IPS DF 19.7 (cell line): ENCODE measurements around the gene MARK1.

Source experiments
- DNase-seq: peaks from one replicate; pipeline ENCODE4 v3.0.0-alpha.2; 2013; ENCODE audit warnings: low read depth, low spot score

The MARK1 gene

DNA sequence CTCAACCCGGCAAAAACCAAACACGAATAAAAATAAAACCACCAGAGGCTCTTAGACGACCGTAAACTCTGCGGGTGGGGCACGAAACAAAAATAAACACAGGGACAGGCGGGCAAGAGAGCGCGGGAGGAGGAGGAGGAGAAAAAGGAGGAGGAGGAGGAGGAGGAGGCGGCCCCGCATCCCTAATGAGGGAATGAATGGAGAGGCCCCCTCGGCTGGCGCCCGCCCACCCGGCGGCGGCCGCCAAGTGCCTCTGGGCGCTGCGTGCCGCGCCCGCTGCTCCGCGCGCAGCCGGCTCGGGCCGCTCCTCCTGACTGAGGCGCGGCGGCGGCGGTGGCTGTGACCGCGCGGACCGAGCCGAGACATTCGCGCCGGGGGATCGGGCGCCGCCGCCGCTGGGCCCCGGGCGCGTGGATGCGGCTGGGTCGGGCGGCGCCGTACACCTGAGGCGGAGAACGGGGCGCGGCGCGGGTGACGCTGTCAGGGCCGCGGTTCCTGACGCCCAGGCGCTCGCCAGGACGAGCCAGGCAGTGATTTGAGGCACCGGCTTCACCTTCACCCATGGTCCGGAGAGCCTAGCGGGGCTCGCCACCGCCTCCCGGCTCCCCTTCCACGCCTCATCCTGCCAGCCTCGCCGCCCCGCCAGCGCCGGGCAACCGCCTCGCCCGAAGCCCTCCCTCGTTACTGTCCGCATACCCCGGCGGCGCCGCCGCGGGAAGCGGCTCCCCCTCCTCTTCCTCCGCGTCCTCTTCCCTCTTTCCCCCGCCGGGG, at the start of gene MARK1:
MARK1 (plus strand) TSS at position 229 of the 771 bp plus-strand sequence. CDS start 687 bp downstream, outside the sequence.
- DNase-seq, result no peak

DNA sequence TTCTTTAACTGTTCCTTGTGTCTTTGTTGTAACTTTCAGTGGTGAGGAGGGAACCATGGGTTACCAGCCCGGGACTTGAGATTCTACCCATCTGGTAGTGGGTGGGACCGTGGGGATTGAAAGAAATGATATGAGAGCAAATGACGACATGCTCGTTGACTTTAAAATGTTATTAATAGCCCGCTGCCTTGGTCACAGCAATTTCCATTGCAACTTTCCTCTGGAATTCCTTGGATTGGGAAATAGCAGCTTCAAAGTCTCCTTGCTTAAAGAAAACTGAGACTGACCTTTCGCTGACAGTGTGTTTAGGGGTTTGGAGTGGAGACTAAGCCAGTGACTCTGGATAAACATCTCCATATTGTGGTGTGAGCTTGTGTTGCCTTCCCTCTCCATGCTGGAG, 44.2 kb upstream of the MARK1 start:
- DNase-seq, result no peak

DNA sequence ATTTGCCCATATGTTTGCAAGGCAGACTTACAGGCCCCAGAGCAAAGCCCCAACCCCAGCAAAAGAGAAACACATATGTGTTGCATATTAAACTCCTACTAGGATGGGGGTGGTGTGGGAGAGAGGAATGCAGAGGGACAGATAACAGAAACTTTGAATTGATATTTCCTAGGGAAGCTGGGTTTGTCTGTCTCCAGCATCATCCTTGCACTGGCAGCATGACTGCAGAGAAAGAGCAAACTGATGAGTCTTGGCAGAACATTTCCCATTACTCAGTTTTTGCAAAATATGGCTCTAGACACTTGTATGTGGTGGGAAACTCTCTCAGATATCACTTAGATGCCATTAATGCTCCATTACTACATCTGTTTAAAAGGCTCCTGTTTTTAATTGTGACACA, 43.8 kb upstream of the MARK1 start:
- no peak for DNase-seq

DNA sequence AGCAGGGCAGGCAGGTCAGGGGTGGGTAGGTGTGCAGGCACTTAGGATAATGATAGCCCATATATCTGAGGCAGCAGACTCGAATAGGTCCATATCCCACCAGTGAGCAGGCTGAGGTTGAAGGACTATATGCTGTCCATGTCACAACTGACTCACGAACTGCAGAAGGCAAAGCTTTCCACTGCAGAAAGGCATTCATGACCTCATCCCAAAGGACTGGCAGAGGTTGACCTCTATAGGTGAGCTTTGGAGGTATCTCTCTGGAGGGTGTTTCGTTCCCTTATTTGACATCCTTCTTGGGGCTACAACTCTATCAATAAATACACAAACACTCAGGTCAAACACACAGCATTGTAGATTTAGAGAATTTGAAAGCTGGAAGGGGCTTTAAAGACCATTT, 42.8 kb upstream of the MARK1 start:
- no peak for DNase-seq

DNA sequence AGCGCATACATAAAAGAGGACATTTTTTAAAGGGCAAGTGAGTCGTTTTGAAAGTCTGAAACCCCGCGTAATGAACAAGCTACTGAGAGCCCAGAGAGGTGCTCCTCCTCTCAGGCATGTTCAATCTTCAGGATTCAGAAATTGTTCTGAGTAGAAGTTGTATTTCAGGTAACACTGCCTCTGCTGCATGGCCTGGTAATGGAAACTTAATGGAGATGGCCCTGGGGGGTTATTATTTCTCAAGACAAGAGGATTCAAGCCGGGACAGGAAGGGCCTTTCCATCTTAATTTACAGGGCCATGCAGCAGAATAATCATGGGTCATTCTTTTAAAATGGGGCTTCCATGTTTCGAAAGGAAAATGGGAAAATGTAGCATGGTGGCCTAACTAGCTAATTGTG, 42.1 kb upstream of the MARK1 start:
- DNase-seq, result no peak

DNA sequence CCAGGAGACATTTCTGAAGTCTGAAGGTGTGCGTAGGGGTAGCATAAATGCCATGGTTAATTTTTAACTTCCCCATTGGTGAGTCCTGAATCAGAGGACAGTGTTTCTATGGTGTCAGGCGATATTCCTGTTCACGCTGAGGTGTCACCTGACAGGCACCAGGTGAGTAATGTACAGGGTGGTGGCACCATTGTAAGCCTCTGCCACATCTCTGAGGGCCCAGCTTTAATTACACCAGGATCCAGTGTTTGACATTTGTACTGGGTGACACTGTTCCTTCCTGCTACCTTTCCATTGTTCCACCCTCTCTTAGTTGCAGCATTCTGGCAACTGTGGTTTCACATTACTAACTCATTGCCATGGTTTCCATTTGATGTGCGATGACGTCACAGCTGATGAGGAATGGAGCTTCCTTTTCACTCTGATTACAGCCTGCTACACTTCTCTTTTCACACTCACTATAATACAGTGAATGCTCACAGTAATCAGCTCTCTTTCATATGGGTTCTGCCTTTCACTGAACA, 40.6 kb upstream of the MARK1 start:
- DNase-seq, result no peak

DNA sequence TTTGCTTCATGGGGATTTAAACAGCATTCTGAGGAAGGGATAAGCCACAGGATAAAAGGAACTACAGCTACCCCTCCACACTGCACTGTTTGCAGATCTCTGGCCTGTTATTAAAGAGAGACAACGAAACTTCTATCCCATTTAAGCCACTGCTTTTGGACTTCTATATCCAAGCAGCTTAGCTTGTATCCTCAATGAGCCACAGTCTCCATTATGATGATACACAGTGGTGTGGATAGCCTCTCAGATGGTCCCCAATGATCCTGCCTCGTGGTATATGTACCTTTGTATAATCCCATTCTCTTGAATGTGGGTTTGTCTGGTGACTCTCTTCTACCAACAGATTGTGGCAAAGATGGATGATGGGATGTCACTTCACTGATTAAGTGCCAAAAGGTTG, 36.0 kb upstream of the MARK1 start:
- no peak for DNase-seq

DNA sequence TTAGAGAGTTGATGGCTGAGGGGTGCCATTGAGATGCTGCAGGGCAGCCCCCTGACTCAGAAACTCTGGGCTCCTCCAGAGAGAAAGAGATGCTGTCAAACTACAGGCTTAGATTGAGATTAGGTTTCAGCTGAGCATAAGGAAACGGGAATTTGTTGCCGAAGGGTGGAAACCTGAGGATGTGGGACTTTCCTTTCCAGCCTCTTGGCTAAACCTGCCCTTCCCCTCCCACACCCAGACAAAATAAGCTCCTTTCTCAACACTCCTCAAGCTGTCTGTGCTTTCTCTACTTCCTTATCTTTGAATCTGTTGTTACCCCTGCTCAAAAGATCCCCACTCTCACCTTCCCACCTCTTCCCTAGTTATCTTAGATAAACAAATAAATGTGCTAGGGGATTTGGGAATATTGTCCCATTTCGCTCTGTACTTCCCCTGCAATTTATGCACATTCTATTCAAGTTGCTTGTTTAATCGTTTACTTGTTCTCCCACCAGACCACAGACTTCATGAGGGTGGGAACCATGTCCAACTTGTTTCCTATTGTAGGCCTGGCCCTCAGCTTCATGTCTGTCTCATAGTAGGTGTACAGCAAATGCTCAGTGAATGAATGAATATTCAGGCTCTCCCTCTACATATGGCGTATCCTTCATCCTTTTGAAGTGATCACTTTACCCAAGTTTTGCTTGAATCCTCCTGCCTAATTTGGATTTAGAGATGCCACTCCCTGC, 30.6 kb upstream of the MARK1 start:
- DNase-seq, result no peak

DNA sequence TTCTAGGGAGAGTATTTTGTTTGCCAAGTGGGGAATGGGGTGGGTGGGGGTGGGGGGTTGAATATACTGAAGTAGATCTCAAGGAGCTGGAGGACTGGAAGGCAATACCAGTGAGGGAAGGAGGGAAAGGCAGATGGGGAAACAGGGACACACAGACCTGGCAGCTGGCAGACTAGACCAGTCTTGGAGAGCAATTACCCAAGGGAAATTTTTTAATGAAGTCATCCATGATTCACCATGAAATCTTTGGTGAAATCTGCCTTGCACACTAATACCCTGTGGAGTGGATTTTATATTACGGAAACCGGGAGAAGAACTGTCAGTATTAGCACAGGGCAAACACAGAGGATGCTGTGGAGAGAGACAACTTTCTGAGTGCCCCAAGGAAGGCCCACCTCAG, 29.7 kb upstream of the MARK1 start:
- DNase-seq, result no peak

DNA sequence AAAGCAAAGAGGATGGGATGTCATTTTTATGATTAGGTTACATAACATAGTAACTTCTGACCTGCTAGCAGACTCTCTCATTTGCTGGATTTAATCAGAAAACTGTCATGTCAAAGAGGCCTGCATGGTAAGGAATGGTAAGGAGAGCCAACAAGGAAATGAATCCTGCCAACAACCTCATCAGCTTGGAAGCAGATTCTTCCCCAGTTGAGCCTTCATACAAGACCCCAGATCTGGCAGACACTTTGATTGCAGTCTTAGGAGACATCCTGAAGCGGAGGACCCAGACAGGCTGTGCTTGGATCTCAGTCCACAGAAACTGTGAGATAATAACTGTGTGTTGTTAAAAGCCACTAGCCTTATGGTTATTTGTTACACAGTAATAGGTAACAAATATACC, 27.6 kb upstream of the MARK1 start:
- no peak for DNase-seq

DNA sequence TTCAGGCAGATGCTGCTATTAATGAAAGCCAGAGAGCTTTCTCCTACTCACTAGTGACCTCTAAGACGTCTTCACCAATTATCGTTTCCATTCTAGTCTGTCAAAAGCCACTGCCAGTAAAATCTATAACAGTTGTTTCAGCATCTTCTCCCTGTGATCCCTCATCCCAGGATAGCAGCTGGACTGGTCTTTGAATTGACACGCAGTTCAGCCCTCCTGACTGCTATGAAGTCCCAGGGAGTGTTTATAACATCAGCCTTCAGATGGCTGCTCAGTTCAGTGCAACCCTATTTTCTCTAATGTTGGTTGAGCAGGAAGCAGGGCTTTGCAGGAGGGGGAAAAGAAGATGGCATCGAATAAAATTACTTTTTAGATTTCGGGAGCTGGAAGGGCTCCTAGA, 23.6 kb upstream of the MARK1 start:
- no peak for DNase-seq

DNA sequence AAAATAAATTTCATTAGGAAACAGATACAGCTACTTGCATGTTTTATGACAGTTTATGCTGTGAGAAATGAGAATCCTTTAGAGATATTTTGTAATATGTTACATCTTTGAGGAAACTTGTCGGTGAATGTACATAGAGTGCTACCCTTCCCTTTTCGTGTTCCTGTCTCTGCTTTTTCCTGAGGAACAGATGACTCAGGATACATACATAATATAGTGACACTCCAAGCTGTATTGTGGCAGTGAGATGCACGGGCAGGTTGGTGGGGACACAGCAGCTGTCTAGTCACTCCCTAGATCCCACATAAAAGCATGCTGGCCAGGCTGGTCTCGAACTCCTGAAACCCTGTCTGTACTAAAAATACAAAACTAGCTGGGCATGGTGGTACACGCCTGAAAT, 20.9 kb upstream of the MARK1 start:
- DNase-seq, result no peak

DNA sequence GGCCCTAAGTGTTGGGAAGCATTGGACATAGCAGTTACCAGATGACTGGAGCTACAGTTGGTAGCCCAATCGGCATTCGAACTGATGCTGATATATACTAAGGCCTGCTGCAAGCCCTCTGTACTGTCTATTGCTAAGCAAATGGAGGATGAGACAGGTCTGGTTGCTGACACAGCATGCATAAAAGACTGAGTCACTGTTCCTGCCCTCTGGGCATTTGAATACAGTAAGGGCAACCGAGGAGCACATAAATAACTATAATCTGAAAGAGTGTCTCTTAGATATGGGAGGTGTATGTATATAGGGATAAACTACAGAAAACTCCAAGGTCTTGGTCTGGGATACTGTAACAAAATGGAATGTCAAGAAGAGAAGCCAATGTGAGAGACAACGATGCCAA, 16.8 kb upstream of the MARK1 start:
- no peak for DNase-seq

DNA sequence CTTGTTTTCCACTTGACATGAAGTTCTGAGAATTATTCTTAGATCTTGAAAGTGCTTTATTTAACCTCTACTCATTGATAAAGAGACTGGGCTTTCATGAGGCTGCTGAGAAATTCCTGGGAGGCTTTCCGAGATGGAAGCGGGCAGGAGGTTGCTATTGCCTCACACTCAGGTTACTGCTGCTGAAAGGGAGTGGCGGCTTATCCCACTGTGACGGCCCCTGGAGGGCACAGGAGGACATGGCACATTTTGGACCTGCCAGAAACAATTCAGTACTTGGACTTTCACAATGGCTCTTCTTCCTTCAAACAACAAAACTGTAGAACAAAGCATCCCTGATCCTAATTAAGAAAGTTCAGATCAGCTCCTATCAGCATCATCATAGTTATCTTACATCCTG, 16.2 kb upstream of the MARK1 start:
- DNase-seq, result no peak

DNA sequence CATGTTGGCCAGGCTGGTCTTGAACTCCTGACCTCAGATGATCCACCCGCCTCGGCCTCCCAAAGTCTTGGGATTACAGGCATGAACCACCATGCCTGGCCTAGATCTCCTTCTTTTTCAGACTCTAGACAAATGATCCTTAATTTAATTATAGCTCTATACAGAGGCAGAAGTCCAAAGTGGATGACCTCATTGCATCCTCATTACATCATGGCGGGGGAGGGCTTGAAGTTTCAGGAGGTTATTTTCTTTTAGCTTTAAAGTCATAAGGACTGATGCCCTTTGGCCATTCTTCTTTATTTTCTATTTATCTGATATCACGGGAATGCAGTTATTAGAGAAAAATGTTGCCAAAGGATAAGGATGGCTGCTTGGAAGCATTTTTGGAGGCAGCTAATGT, 14.1 kb upstream of the MARK1 start:
- DNase-seq, result no peak

DNA sequence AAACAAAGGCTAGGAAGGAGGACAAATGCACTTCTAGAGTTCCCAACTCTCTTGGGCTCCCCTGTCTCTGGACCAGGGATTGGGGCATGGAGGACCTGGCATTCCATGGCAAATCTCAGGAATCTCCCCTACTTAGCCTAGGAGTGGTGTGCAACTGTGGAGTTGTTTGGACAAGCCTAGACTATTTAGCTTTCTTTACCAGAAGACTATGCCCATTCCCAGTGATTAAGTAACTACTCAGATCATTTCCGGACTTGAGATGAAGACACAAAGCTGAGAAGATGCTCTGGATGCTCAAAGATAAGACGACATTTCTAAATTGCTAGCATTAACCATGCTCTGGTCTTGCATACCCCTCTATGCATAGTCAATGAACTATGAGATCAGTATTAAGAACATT, 13.7 kb upstream of the MARK1 start:
- DNase-seq, result no peak

DNA sequence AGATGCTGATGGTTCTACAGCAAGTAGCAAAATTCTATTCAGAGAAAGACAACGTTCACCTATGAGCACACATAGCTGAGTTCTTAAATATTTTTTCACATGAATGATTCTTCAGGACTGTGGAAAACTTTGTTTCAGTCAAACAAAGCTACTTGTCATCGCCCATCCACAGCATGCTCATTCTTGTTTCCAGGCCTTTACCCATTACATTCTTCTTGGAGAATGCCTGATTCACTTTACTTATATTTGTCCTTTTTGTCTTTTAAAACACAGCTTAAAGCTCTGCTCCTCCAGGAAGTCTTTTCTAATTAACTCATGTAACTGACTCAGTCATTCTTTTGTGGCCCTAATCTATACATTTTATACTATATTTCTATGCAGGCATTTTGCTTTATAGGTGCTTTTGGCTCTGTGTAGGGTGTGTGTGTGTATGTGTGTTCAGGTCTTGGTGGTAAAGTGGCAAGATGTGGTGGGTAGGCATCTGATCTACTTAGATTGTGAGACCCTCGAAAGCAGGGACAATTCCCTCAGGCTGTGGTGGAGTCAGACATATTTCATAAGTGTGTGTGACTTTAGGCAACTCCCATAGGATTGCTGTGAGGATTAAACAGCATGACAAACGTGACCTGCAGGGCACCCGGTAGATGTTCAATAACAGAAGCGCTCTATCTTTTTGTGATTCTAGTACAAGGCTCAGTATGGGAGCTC, 11.8 kb upstream of the MARK1 start:
- no peak for DNase-seq

DNA sequence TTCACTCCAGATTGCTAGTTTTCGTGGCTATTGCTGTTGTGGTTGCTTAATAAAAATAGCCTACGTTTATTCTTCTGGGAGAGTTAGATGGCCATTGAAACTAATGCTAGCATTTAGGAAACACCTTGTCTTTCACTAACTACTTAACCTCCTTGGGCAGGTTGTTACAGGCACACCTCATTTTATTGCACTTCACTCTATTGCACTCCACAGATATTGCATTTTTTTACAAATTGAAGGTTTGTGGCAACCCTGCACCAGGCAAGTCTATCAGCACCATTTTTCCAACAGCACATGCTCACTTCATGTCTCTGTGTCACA, 11.3 kb upstream of the MARK1 start:
- DNase-seq, result no peak

DNA sequence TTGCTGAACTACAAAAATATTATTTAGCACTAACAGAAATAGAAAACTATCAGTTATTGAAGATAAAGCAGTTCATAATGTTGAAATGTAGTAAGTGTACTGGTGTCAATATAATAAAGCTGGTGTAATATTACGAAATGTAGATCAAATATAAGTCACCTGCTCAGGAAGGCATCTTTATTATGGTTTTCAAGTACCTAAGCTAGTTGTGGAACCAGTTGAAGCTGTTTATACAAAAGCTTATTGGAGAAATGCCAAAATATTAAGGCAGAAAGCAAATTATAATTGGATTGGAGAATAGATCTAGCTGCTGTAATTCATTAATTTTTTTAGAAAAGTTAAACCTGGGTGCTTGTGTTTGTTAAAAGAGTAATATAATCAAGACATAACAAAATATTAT, 6.2 kb upstream of the MARK1 start:
- DNase-seq, result no peak

DNA sequence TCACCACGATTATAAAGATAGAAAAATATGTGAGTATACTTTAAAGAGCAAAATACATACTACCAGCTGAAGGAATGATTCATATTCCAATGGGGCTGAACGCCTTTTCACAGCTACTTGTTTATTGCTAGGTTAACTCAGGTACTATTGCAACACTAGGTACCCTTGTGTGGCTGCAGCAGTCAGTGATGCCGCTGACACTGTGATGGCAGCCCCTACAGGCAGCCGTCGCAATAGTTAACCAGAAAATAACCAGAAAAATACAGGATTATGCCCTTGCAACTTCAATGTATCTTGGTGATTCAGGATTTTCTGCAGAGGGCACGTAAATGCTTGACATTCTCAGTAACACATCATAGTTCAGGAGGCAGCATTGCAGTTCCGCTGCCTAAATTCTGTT, 1.6 kb upstream of the MARK1 start:
- no peak for DNase-seq

DNA sequence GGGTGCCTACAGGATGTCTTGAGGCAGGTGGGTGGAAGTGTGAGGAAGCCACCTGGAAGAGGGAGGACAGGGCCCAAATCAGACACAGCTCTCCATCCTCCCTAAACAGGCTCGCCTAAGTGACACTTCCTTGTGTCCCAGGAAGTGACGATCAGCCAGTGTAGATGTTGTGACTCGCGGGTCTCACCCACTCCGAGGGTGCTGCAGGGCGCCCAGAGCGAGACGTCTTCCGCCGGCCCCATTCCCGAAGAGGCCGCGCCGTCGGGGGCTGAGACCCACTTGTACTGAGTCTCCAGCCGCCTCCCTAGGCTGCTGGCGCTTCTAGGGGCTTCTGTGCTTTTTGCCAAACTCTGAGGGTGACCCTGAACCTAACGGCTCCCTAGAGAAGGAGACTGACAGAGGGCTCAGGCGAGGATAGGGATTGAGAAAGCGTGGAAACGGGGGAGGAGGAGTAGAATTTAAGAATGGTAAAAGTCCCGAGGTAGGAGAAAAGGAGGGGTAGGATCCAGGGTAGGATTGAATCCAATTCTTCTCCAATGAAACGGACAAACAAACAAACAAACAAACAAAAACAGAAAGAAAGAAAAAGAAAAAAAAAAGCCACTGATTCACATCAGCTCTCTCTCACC, 543 bp upstream of the MARK1 start:
- no peak for DNase-seq
